ENCODE measurements around the gene PRC1. TPM values are rescaled to one million over a fixed set of nuclear protein-coding genes. Genes with fewer than 3 reads are reported as not detected.

PRC1 gene
- total RNA-seq, 2 experiments from 2014 or later = 24.4 to 26.7 TPM

DNA sequence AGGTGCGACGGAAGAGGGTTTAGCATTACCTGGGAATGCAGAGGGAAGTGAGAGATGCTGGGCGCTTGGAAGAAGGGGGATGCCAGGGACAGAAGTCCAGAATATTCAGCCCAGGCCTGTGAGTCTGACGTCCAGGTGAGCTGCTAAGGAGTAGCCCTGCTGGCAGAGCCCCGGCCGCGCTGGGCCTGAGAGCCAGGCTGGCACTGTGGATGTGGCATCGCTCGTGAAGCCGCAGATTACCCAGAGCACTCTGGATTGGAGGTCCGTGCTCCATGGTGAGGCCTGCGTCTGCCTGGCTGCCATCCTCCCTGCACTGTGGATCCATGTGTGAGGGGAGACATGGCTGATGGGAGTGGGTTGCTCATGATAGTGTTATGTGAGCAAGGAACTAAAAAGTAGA is 76.8 kb downstream of the PRC1 start:
- Histone ChIP-seq H3K27me3 (ENCODE audit: control insufficient read depth in 1 of 2, insufficient read depth in 2 of 2, low read length in 2 of 2) (no peaks in the 10 kb centered on the region), H3K36me3 (ENCODE audit: insufficient read depth, low read length) (peaks cover 84% of the 10 kb centered on the region), H3K4me3 (ENCODE audit: low read length) (no peak overlapping the region), H3K4me1 (ENCODE audit: insufficient read depth, low read length) (peaks cover 3% of the 10 kb centered on the region), H3K9me3 (ENCODE audit: control insufficient read depth in 1 of 2, insufficient read depth in 1 of 2, low read length in 2 of 2) (no peaks in the 10 kb centered on the region), H3K27ac (ENCODE audit: low read depth in 1 of 2, low read length in 2 of 2) (no peak overlapping the region)
- H3K4me3 Mint-ChIP-seq = no peak overlapping the region
- peaks cover 83% of the 10 kb centered on the region for H3K36me3 Mint-ChIP-seq (ENCODE audit: low read depth)
- no peak for ATAC-seq (ENCODE audit: poor library complexity)
- TF ChIP-seq, protein P1, sequence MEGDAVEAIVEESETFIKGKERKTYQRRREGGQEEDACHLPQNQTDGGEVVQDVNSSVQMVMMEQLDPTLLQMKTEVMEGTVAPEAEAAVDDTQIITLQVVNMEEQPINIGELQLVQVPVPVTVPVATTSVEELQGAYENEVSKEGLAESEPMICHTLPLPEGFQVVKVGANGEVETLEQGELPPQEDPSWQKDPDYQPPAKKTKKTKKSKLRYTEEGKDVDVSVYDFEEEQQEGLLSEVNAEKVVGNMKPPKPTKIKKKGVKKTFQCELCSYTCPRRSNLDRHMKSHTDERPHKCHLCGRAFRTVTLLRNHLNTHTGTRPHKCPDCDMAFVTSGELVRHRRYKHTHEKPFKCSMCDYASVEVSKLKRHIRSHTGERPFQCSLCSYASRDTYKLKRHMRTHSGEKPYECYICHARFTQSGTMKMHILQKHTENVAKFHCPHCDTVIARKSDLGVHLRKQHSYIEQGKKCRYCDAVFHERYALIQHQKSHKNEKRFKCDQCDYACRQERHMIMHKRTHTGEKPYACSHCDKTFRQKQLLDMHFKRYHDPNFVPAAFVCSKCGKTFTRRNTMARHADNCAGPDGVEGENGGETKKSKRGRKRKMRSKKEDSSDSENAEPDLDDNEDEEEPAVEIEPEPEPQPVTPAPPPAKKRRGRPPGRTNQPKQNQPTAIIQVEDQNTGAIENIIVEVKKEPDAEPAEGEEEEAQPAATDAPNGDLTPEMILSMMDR (IDR thresholded peaks at IDR 0.05) = no peak
- H3K27ac Mint-ChIP-seq = no peak overlapping the region
- no peak for DNase-seq
- no peaks in the 10 kb centered on the region for H3K9me3 Mint-ChIP-seq
- ChIA-PET CTCF (no interaction called here), POLR2A (interaction anchor here (1.5 to 1.9 kb wide), 2 partner anchors 12 to 17 kb away, joined by 4 to 6 read pairs; partner anchors contain the start of gene UNC45A)
- intact Hi-C loops (cut with DNase I, micrococcal nuclease) = no loop called here
- H3K4me1 Mint-ChIP-seq (ENCODE audit: low read depth) = no peaks in the 10 kb centered on the region
- H3K27me3 Mint-ChIP-seq = no peaks in the 10 kb centered on the region

DNA sequence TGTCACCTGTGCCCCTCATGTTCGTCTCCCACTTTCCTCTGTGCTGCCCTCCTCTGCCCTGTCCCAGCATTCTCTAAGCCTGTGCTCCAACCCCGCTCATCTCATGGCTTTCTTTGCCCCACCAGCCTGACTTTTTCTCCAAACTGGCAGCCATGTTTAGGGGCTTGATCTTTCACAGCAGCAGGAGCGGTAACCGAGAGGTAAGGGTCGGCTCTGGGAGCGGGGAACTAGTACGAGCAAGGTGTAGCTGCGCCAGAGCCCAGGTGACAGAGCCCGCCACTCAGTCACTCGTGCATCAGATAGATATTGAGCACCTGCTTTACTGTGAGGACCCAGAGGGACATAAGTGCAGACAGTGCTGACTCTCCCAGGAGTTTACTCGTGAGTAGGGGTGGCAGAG is 77.9 kb downstream of the PRC1 start:
- Histone ChIP-seq H3K9me3 (ENCODE audit: control insufficient read depth in 1 of 2, insufficient read depth in 1 of 2, low read length in 2 of 2) (no peaks in the 10 kb centered on the region), H3K4me3 (ENCODE audit: low read length) (no peak overlapping the region), H3K27ac (ENCODE audit: low read depth in 1 of 2, low read length in 2 of 2) (no peak overlapping the region), H3K27me3 (ENCODE audit: control insufficient read depth in 1 of 2, insufficient read depth in 2 of 2, low read length in 2 of 2) (no peaks in the 10 kb centered on the region), H3K36me3 (ENCODE audit: insufficient read depth, low read length) (peaks cover 95% of the 10 kb centered on the region), H3K4me1 (ENCODE audit: insufficient read depth, low read length) (peaks cover 3% of the 10 kb centered on the region)
- DNase-seq = no peak
- H3K9me3 Mint-ChIP-seq = no peaks in the 10 kb centered on the region
- no peak overlapping the region for H3K27ac Mint-ChIP-seq
- no peak overlapping the region for H3K4me3 Mint-ChIP-seq
- TF ChIP-seq, protein P1 (IDR thresholded peaks at IDR 0.05) = no peak
- ChIA-PET POLR2A (interaction anchor here (1.5 kb wide), 1 partner anchor 13 kb away, joined by 3 read pairs; no protein-coding TSS in a partner anchor), CTCF (no interaction called here)
- no peak for ATAC-seq (ENCODE audit: poor library complexity)
- H3K4me1 Mint-ChIP-seq (ENCODE audit: low read depth) = no peaks in the 10 kb centered on the region
- H3K27me3 Mint-ChIP-seq = no peaks in the 10 kb centered on the region
- intact Hi-C loops (cut with DNase I, micrococcal nuclease) = no loop called here
- peaks cover 94% of the 10 kb centered on the region for H3K36me3 Mint-ChIP-seq (ENCODE audit: low read depth)

Other genes with a start within 250 kb of the PRC1 start
- 100 to 1,000 TPM in 1 of 2 experiments, 10 to 100 TPM in 1; 97.4 to 104 TPM for gene FURIN, start 125.9 kb downstream of the PRC1 start, total RNA-seq
- 1 to 10 TPM; 3.0 to 5.5 TPM for gene FES, start 110.0 kb downstream of the PRC1 start, total RNA-seq
- gene MAN2A2, start 91.2 kb downstream of the PRC1 start, total RNA-seq = 100 to 1,000 TPM; 125 to 128 TPM
- 10 to 100 TPM in 1 of 2 experiments, 1 to 10 TPM in 1; 9.9 to 10.8 TPM for gene HDDC3, start 62.0 kb downstream of the PRC1 start, total RNA-seq
- gene UNC45A, start 59.2 kb downstream of the PRC1 start, total RNA-seq = 10 to 100 TPM; 17.6 to 18.9 TPM
- gene RCCD1, start 39.7 kb downstream of the PRC1 start, total RNA-seq = 1 to 10 TPM; 4.5 to 4.8 TPM
- gene VPS33B, start 28.1 kb upstream of the PRC1 start, total RNA-seq = 10 to 100 TPM; 17.2 to 23.8 TPM
- gene SV2B, start 105.7 kb upstream of the PRC1 start, total RNA-seq = not detected

All from CD4-positive, alpha-beta T cell (primary cell).